ENCODE data around the gene CSK.

GRCh38 chr15:74828835-74829234 lies 47.0 kb downstream of the CSK start:
- no peak for TF ChIP-seq CTCF (conservative IDR thresholded peaks at IDR 0.05; ENCODE audit: low read depth, low read length)
- no peak for TF ChIP-seq EZH2 (IDR thresholded peaks at IDR 0.05; ENCODE audit: borderline replicate concordance, low read depth, low read length, poor library complexity, severe bottlenecking)
